A549 treated with AZD9567 at 1 μM for 4 hours (cell line): ENCODE results near the gene CEACAM19. TPM values are rescaled to one million over a fixed set of nuclear protein-coding genes. Genes with fewer than 3 reads are reported as not detected.

Source experiments
- total RNA-seq: library from RNA; stranded (reverse); fragments of 200-300 nt; extraction: Qiagen RNA extraction; gene quantifications from 5 replicates; pipeline ENCODE4 v1.2.3, GENCODE V29; 2022; ENCODE audit not compliant: insufficient read depth

Gene CEACAM19
- 8.1 to 12.4 TPM (median 9.7 TPM) in 5 replicates for total RNA-seq

GRCh38 chr19:44671400-44671799, at the start of gene CEACAM19:
Gene CEACAM19 (plus strand): TSS chr19:44671482. CDS start chr19:44671932, 450 bp downstream.

GRCh38 chr19:44643605-44644401, 27.5 kb upstream of the CEACAM19 start, which contains the start of gene PVR:
Gene PVR (plus strand): TSS chr19:44643910. CDS start chr19:44644097, 187 bp downstream.

DNA sequence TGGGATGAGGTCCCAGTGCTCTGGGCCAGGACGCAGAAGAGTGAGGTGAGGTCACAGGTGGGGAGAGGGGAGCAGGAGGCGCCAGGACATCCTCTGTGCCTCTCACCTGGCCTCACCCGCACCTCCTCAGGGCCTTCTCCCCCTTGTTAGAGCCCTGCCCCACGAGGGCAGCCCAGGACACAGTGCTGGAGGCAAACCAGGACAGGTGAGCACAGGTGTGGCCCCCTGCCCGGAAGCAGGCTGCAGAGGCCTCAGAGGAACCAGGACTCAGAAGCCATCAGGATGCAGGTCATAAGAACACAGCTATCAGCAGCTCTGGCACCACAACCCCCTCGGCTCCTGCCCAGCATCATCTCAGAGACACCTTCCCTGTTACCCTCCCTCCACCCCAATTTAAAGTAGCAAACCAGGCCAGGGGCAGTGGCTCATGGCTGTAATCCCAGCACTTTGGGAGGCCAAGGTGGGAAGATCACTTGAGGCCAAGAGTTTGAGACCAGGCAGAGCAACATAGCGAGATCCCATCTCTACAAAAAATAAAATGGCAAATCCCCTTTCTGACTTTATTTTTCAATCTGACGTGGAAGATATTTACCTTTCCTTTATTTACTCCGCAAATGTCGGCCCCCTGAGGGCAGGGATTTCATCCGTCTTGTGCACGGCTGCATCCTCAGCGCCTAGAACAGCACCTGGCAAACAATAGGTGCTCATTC, 27.4 kb downstream of the CEACAM19 start, which contains the start of gene CEACAM16:
Gene CEACAM16, plus strand, starts transcription at position 660 of the 710 bp plus-strand sequence. CDS start 2,306 bp downstream, outside the sequence.

Other genes with a start within 250 kb of the CEACAM19 start
- gene ZNF229, start 223.0 kb upstream of the CEACAM19 start, total RNA-seq = 1.9 to 3.5 TPM (median 3.0 TPM) in 5 replicates
- gene ZNF180, start 171.0 kb upstream of the CEACAM19 start, total RNA-seq = 5.9 to 8.8 TPM (median 8.4 TPM) in 5 replicates
- gene CEACAM20, start 141.8 kb upstream of the CEACAM19 start, total RNA-seq = 0.08 to 0.17 TPM (median 0.14 TPM) in 4 of 5 replicates, not detected in the other
- gene IGSF23, start 57.9 kb upstream of the CEACAM19 start, total RNA-seq = 0.45 to 0.85 TPM (median 0.56 TPM) in 4 of 5 replicates, not detected in the other
- gene PVR, start 27.6 kb upstream of the CEACAM19 start, total RNA-seq = 105 to 118 TPM (median 111 TPM) in 5 replicates
- 0.12 to 0.16 TPM (median 0.14 TPM) in 4 of 5 replicates, not detected in the other for gene CEACAM16, start 27.7 kb downstream of the CEACAM19 start, total RNA-seq
- gene BCL3, start 77.2 kb downstream of the CEACAM19 start, total RNA-seq = 25.3 to 59.4 TPM (median 53.0 TPM) in 5 replicates
- not detected in 5 replicates for gene CBLC, start 106.4 kb downstream of the CEACAM19 start, total RNA-seq
- 53.6 to 84.4 TPM (median 82.5 TPM) in 5 replicates for gene BCAM, start 137.6 kb downstream of the CEACAM19 start, total RNA-seq
- gene NECTIN2, start 174.8 kb downstream of the CEACAM19 start, total RNA-seq = 57.3 to 79.5 TPM (median 73.5 TPM) in 5 replicates
- gene TOMM40, start 219.8 kb downstream of the CEACAM19 start, total RNA-seq = 222 to 250 TPM (median 240 TPM) in 5 replicates
- gene APOE, start 234.3 kb downstream of the CEACAM19 start, total RNA-seq = 12.6 to 20.0 TPM (median 15.3 TPM) in 5 replicates
- 74.0 to 128 TPM (median 117 TPM) in 5 replicates for gene APOC1, start 243.1 kb downstream of the CEACAM19 start, total RNA-seq